CD4-positive, alpha-beta T cell (primary cell): ENCODE measurements around the gene CRABP1. TPM values are rescaled to one million over a fixed set of nuclear protein-coding genes. Genes with fewer than 3 reads are reported as not detected.

Source experiments
- ATAC-seq: fragments of 200-7000 bp; cut with Tn5 transposase; one replicate; pipeline ENCODE4 v1.10.0; 2022; ENCODE audit warnings: mild to moderate bottlenecking; ENCODE audit not compliant: poor library complexity
- CTCF ChIA-PET: fragments of 350-600 bp; sonication (Branson Sonifier 250); formaldehyde crosslinking; loops from one replicate; lab custom pipeline; 2021; ENCODE audit warnings: antibody characterized with exemption, inconsistent platforms; lab: Charles Lee
- POLR2A ChIA-PET: fragments of 350-600 bp; sonication (Branson Sonifier 250); formaldehyde crosslinking; loops from one replicate; lab custom pipeline; 2021; ENCODE audit warnings: antibody characterized with exemption, inconsistent platforms; lab: Charles Lee
- DNase-seq, 14 experiments: peaks; one replicate each; pipeline ENCODE4 v3.0.0-alpha.2; 2013 to 2020; ENCODE audit warnings: mixed read lengths in 2 of 14
- H3K27ac ChIP-seq, 2 donors: one replicate each; pipeline versions ENCODE4 v1.5.1 to v1.7.0; 2013; ENCODE audit warnings: low read length in 2 of 2, low read depth in 1 of 2, mild to moderate bottlenecking in 1 of 2
- H3K27me3 ChIP-seq, 2 experiments: 1 replicate in 1 of 2; 2 replicates in 1 of 2; pipeline versions ENCODE4 v1.6.1 to v1.7.0; 2013; ENCODE audit warnings: low read length in 2 of 2, control low read depth in 1 of 2, mild to moderate bottlenecking in 1 of 2, moderate library complexity in 1 of 2; ENCODE audit not compliant: insufficient read depth in 2 of 2, control insufficient read depth in 1 of 2
- H3K36me3 ChIP-seq: one replicate; pipeline ENCODE4 v1.6.1; 2013; ENCODE audit warnings: low read length, control low read depth; ENCODE audit not compliant: insufficient read depth
- H3K4me1 ChIP-seq: one replicate; pipeline ENCODE4 v1.6.1; 2013; ENCODE audit warnings: low read length, control low read depth; ENCODE audit not compliant: insufficient read depth
- H3K4me3 ChIP-seq: one replicate; pipeline ENCODE4 v1.5.1; 2013; ENCODE audit warnings: mild to moderate bottlenecking, low read length, moderate library complexity
- H3K9me3 ChIP-seq, 2 experiments: 1 replicate in 1 of 2; 2 replicates in 1 of 2; pipeline versions ENCODE4 v1.6.1 to v1.7.0; 2013; ENCODE audit warnings: low read length in 2 of 2, mild to moderate bottlenecking in 2 of 2, control low read depth in 1 of 2, moderate library complexity in 1 of 2; ENCODE audit not compliant: control insufficient read depth in 1 of 2, insufficient read depth in 1 of 2
- H3K27ac Mint-ChIP-seq: one replicate; pipeline ENCODE4 v1.8.0; 2020; ENCODE audit warnings: mixed read lengths
- H3K27me3 Mint-ChIP-seq: one replicate; pipeline ENCODE4 v1.8.0; 2021; ENCODE audit warnings: mixed read lengths
- H3K36me3 Mint-ChIP-seq: one replicate; pipeline ENCODE4 v1.8.0; 2021; ENCODE audit warnings: low read depth, mixed read lengths
- H3K4me1 Mint-ChIP-seq: one replicate; pipeline ENCODE4 v1.8.0; 2021; ENCODE audit warnings: low read depth, mixed read lengths
- H3K4me3 Mint-ChIP-seq: one replicate; pipeline ENCODE4 v1.8.0; 2020; ENCODE audit warnings: mild to moderate bottlenecking, mixed read lengths
- H3K9me3 Mint-ChIP-seq: one replicate; pipeline ENCODE4 v1.8.0; 2020; ENCODE audit warnings: mixed read lengths
- intact Hi-C, 2 experiments: fragments of 100-400 bp; cut with DNase I in 1 of 2; cut with micrococcal nuclease in 1 of 2; formaldehyde crosslinking; loops; one replicate each; pipeline versions ENCODE4 v1.15.1 to v1.9.0; 2023 to 2025; cut with DNase I, micrococcal nuclease
- total RNA-seq, 174 experiments: library from RNA in 2 of 174; stranded (reverse) in 2 of 174; gene quantifications; one replicate each; pipeline ENCODE4 v1.2.3 and lab custom pipeline; 2021 to 2026
- TF ChIP-seq, protein P1 (sequence below): fragments of 200-600 bp; IDR thresholded peaks from one replicate; pipeline ENCODE4 v1.8.0; 2022; ENCODE audit warnings: antibody characterized with exemption, mild to moderate bottlenecking

Gene CRABP1
- total RNA-seq, 2 experiments from 2014 or later = not detected

DNA sequence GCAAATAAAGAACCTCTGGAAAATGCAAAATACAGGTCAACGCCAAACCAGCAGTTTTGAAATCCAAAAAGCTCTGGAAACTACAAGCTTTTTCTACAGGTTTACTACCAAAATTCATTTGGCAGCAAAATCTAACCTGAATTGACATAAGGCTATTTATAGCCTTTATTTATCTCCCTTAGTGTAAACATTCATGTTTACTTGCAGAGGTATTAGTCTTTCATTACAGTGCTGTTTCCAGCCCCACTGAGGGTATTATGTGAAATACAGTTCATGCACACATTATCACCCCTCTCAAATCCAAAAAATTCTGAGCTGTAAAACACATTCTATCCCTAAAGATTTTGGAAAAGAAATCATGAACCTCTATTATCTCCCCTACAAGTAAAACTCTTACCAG lies 47.9 kb upstream of the CRABP1 start:
- Histone ChIP-seq H3K36me3 (peaks cover 60% of the 10 kb centered on the region), H3K4me1 (no peaks in the 10 kb centered on the region), H3K27me3 (no peaks in the 10 kb centered on the region), H3K27ac (no peak overlapping the region), H3K9me3 (no peaks in the 10 kb centered on the region), H3K4me3 (no peak overlapping the region)
- ChIA-PET POLR2A (no interaction called here), CTCF (no interaction called here)
- DNase-seq (no peak), ATAC-seq (no peak)
- Mint-ChIP-seq H3K4me1 (peaks cover 6% of the 10 kb centered on the region), H3K27me3 (no peaks in the 10 kb centered on the region), H3K27ac (no peak overlapping the region), H3K4me3 (no peak overlapping the region), H3K36me3 (peaks cover 80% of the 10 kb centered on the region), H3K9me3 (no peaks in the 10 kb centered on the region)
- TF ChIP-seq, protein P1, sequence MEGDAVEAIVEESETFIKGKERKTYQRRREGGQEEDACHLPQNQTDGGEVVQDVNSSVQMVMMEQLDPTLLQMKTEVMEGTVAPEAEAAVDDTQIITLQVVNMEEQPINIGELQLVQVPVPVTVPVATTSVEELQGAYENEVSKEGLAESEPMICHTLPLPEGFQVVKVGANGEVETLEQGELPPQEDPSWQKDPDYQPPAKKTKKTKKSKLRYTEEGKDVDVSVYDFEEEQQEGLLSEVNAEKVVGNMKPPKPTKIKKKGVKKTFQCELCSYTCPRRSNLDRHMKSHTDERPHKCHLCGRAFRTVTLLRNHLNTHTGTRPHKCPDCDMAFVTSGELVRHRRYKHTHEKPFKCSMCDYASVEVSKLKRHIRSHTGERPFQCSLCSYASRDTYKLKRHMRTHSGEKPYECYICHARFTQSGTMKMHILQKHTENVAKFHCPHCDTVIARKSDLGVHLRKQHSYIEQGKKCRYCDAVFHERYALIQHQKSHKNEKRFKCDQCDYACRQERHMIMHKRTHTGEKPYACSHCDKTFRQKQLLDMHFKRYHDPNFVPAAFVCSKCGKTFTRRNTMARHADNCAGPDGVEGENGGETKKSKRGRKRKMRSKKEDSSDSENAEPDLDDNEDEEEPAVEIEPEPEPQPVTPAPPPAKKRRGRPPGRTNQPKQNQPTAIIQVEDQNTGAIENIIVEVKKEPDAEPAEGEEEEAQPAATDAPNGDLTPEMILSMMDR = no peak
- intact Hi-C loops = no loop called here

GRCh38 chr15:78299101-78299930 lies 40.8 kb upstream of the CRABP1 start, which contains the start of gene SKIC8:
Gene SKIC8, minus strand, starts transcription at chr15:78299609. Its CDS starts 3,923 bp downstream, at chr15:78295686.
- H3K36me3 ChIP-seq = peaks cover 13% of the 10 kb centered on the region
- intact Hi-C loops = loop anchor here (2.0 to 5.0 kb wide), 6 partner anchors 33 to 222 kb away; partner anchors contain the start of genes HYKK (in 1 of the 2), IDH3A (in 1 of the 2), IREB2 (in 1 of the 2) and TBC1D2B (in 1 of the 2)
- Mint-ChIP-seq H3K9me3 (no peaks in the 10 kb centered on the region), H3K27me3 (no peaks in the 10 kb centered on the region), H3K4me1 (peaks cover 30% of the 10 kb centered on the region), H3K4me3 (peak within 1 kb of the TSS; percentile 96), H3K27ac (peak within 1 kb of the TSS; percentile 88), H3K36me3 (peaks cover 21% of the 10 kb centered on the region)
- ATAC-seq = peak; percentile 96
- H3K27me3 ChIP-seq = no peaks in the 10 kb centered on the region
- H3K4me3 ChIP-seq = peak within 1 kb of the TSS; percentile 99
- TF ChIP-seq, protein P1 = no peak
- CTCF ChIA-PET = interaction anchor here (0.7 to 2.1 kb wide), 7 partner anchors 9 to 212 kb away, joined by 3 to 8 read pairs (median 3); partner anchors contain the start of gene DNAJA4
- POLR2A ChIA-PET = interaction anchor here (0.6 to 2.6 kb wide), 20 partner anchors 8 to 575 kb away, joined by 3 to 63 read pairs (median 4); partner anchors contain the start of genes CHRNA5, DNAJA4, IDH3A and IREB2
- H3K27ac ChIP-seq = peak within 1 kb of the TSS; percentile 50 to 77
- H3K9me3 ChIP-seq = no peaks in the 10 kb centered on the region
- DNase-seq = peak; percentile 79 to 96 (median 87)
- H3K4me1 ChIP-seq = peaks cover 18% of the 10 kb centered on the region

GRCh38 chr15:78301326-78301725 lies 38.8 kb upstream of the CRABP1 start:
- ATAC-seq (no peak), DNase-seq (no peak)
- Histone ChIP-seq H3K4me1 (peaks cover 18% of the 10 kb centered on the region), H3K9me3 (no peaks in the 10 kb centered on the region), H3K4me3 (no peak overlapping the region), H3K36me3 (no peaks in the 10 kb centered on the region), H3K27me3 (peaks cover 0 to under 1% of the 10 kb centered on the region in 2 experiments), H3K27ac (no peak overlapping the region)
- POLR2A ChIA-PET = no interaction called here
- intact Hi-C loops = loop anchor here in 1 of 2 experiments (2.0 to 10.0 kb wide), 3 partner anchors 243 to 571 kb away; partner anchors contain the start of genes MORF4L1 and PSMA4
- peaks cover 30% of the 10 kb centered on the region for H3K4me1 Mint-ChIP-seq
- no peaks in the 10 kb centered on the region for H3K27me3 Mint-ChIP-seq
- H3K27ac Mint-ChIP-seq = peak overlapping the region; percentile 10
- H3K36me3 Mint-ChIP-seq = peaks cover 10% of the 10 kb centered on the region
- TF ChIP-seq, protein P1 = no peak
- CTCF ChIA-PET = interaction anchor here (2.0 kb wide), 1 partner anchor 122 kb away, joined by 6 read pairs; no protein-coding TSS in a partner anchor
- H3K4me3 Mint-ChIP-seq = peak overlapping the region; percentile 80
- no peaks in the 10 kb centered on the region for H3K9me3 Mint-ChIP-seq
